ENCODE results near the gene ELAVL1. TPM values are rescaled to one million over a fixed set of nuclear protein-coding genes. Genes with fewer than 3 reads are reported as not detected.

The ELAVL1 gene
- total and polyA plus RNA-seq, 2 of the 13 experiments (the other 11 are each of a cell fraction or from before 2014, with no cell fraction given), result 27.9 to 38.4 TPM

- H3K27ac ChIP-seq (ENCODE audit: extremely low read length, insufficient read depth, low read length), result peak within 1 kb of the TSS; percentile 92
- H3K36me3 ChIP-seq (replicated peaks in 1 of 2; ENCODE audit: control insufficient read depth in 1 of 2, insufficient read depth in 2 of 2, low read length in 2 of 2), result peaks cover 5 to 10% of the 10 kb centered on the region in 2 experiments; a peak in 2 of 5 replicates
- intact Hi-C loops (cut with micrococcal nuclease; ENCODE audit: unreplicated experiment), result no loop called here
- H3K9ac ChIP-seq (ENCODE audit: insufficient read depth, low read depth, low read length), result peak within 1 kb of the TSS; percentile 86
- H3K4me2 ChIP-seq (ENCODE audit: low read depth, low read length), result peak within 1 kb of the TSS; percentile 91
- H3K9me3 ChIP-seq (ENCODE audit: low read length), result no peaks in the 10 kb centered on the region
- ChIA-PET CTCF (ENCODE audit: low intra/inter-chr PET ratio, low total read pairs) (interaction anchor here (1.4 to 1.7 kb wide), 2 partner anchors 51 to 67 kb away, joined by 3 to 5 read pairs; no protein-coding TSS in a partner anchor), POLR2A (interaction anchor here (0.6 to 6.4 kb wide), 21 partner anchors 9 to 1199 kb away, joined by 3 to 85 read pairs (median 8); partner anchors contain the start of genes C3, LRRC8E, MAP2K7 and TIMM44)
- H3K79me2 ChIP-seq (ENCODE audit: insufficient read depth, low read length), result no peaks in the 10 kb centered on the region
- FAIRE-seq, result peak; percentile 63
- DNase-seq (ENCODE audit: low spot score), result peak; percentile 89
- in situ Hi-C loops (cut with HindIII; ENCODE audit: extremely low pct_ligation_motif_present, low pct_unique_long_range_greater_than_20kb), result loop anchor here (5.0 kb wide), 1 partner anchor 68 kb away; no protein-coding TSS in a partner anchor
- peaks cover 41% of the 10 kb centered on the region for H3K4me1 ChIP-seq (ENCODE audit: insufficient read depth, low read length)
- WGBS (ENCODE audit: low lambda C conversion rate), result 2% methylated on average over 33 of the region's 62 CpGs
- H4K20me1 ChIP-seq (ENCODE audit: insufficient read depth, low read length), result peaks cover 5% of the 10 kb centered on the region; the same call in 1 of the 2 replicates
- H2AFZ ChIP-seq (ENCODE audit: low read length), result no peak within 1 kb of the TSS
- TSS peak; percentile 84 for BruUV-seq (replicated peaks)
- ATAC-seq, result peak; percentile 53
- no peaks in the 10 kb centered on the region; a peak in 1 of 5 replicates for H3K27me3 ChIP-seq (ENCODE audit: control insufficient read depth in 1 of 2, insufficient read depth in 2 of 2, low read length in 2 of 2)
- peak within 1 kb of the TSS; percentile 85 to 89 (median 87) for H3K4me3 ChIP-seq (replicated peaks in 1 of 3; ENCODE audit: insufficient read depth in 1 of 3, low read depth in 2 of 3, low read length in 3 of 3)
- TF ChIP-seq TEAD3 (CRISPR knock-in tag; optimal IDR thresholded peaks at IDR 0.05; ENCODE audit: borderline replicate concordance) (no peak), MYNN (CRISPR knock-in tag; IDR thresholded peaks at IDR 0.05; ENCODE audit: low read depth) (no peak), HMG20B (CRISPR knock-in tag; conservative IDR thresholded peaks at IDR 0.05) (no peak), ZNF224 (CRISPR knock-in tag; IDR thresholded peaks at IDR 0.05) (no peak), BRCA1 (CRISPR knock-in tag; IDR thresholded peaks at IDR 0.05) (peak; percentile 46; the same call in 1 of the 2 replicates), CEBPG (CRISPR knock-in tag; IDR thresholded peaks at IDR 0.05) (no peak; the same call in 1 of the 2 replicates), RARA (CRISPR knock-in tag; IDR thresholded peaks at IDR 0.05) (no peak; the same call in 1 of the 2 replicates), CBX1 (IDR thresholded peaks at IDR 0.05; ENCODE audit: low read depth) (peak; percentile 17), MLX (CRISPR knock-in tag; IDR thresholded peaks at IDR 0.05) (no peak), HMGXB3 (CRISPR knock-in tag; IDR thresholded peaks at IDR 0.05; ENCODE audit: borderline replicate concordance) (peak; percentile 64; the same call in 1 of the 2 replicates), ZNF7 (CRISPR knock-in tag; IDR thresholded peaks at IDR 0.05) (no peak), BRD4 (CRISPR knock-in tag; IDR thresholded peaks at IDR 0.05) (no peak), PAWR (CRISPR knock-in tag; IDR thresholded peaks at IDR 0.05; ENCODE audit: borderline replicate concordance) (no peak), GTF3A (CRISPR knock-in tag; conservative IDR thresholded peaks at IDR 0.05) (no peak)
- TF ChIP-seq, protein P1, sequence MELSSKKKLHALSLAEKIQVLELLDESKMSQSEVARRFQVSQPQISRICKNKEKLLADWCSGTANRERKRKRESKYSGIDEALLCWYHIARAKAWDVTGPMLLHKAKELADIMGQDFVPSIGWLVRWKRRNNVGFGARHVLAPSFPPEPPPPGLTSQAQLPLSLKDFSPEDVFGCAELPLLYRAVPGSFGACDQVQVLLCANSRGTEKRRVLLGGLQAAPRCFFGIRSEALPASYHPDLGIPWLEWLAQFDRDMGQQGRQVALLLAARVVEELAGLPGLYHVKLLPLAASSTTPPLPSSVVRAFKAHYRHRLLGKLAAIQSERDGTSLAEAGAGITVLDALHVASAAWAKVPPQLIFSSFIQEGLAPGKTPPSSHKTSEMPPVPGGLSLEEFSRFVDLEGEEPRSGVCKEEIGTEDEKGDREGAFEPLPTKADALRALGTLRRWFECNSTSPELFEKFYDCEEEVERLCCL (CRISPR knock-in tag; IDR thresholded peaks at IDR 0.05; ENCODE audit: borderline replicate concordance), result 0 out of 2 replicates have a peak, but pooled peaks have one; percentile 52
- TF ChIP-seq, protein P2, sequence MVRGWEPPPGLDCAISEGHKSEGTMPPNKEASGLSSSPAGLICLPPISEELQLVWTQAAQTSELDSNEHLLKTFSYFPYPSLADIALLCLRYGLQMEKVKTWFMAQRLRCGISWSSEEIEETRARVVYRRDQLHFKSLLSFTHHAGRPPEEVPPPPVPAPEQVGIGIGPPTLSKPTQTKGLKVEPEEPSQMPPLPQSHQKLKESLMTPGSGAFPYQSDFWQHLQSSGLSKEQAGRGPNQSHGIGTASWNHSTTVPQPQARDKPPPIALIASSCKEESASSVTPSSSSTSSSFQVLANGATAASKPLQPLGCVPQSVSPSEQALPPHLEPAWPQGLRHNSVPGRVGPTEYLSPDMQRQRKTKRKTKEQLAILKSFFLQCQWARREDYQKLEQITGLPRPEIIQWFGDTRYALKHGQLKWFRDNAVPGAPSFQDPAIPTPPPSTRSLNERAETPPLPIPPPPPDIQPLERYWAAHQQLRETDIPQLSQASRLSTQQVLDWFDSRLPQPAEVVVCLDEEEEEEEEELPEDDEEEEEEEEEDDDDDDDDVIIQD (CRISPR knock-in tag; IDR thresholded peaks at IDR 0.05; ENCODE audit: low read depth), result no peak
These were observed 85.6 kb downstream of the ELAVL1 start, which contains the start of gene SNAPC2 for GRCh38 chr19:7919610-7920518. SNAPC2 (plus strand) TSS chr19:7920338; CDS start chr19:7920367, 29 bp downstream.
